Ovary (tissue), 3 donors: Measurements from ENCODE around the gene SPTBN5.

Experiments
- CTCF ChIP-seq, 3 donors: fragments of 450-650 bp in 2 of 3; fragments of 200-600 bp in 1 of 3; IDR thresholded peaks; one replicate each; pipeline versions ENCODE4 v1.5.1 to v1.8.0; 2016 to 2022; ENCODE audit warnings: antibody characterized with exemption in 3 of 3, mild to moderate bottlenecking in 1 of 3
- EP300 ChIP-seq: sonication (generic); formaldehyde crosslinking; IDR thresholded peaks from one replicate; pipeline ENCODE4 v1.6.1; 2017; ENCODE audit warnings: antibody characterized with exemption
- POLR2A ChIP-seq: fragments of 450-650 bp; IDR thresholded peaks from one replicate; pipeline ENCODE4 v1.6.1; 2017; ENCODE audit warnings: antibody characterized with exemption, mild to moderate bottlenecking, moderate library complexity
- donor health status: DM: no; HTN: no; CAD: no.

- TF ChIP-seq CTCF (IDR thresholded peaks at IDR 0.05): no peak
- TF ChIP-seq EP300: no peak
- TF ChIP-seq POLR2A: no peak
Measured at GRCh38 chr15:41801850-41802455, 91.9 kb downstream of the SPTBN5 start.
